ENCODE data around the gene NEU4.

DNA sequence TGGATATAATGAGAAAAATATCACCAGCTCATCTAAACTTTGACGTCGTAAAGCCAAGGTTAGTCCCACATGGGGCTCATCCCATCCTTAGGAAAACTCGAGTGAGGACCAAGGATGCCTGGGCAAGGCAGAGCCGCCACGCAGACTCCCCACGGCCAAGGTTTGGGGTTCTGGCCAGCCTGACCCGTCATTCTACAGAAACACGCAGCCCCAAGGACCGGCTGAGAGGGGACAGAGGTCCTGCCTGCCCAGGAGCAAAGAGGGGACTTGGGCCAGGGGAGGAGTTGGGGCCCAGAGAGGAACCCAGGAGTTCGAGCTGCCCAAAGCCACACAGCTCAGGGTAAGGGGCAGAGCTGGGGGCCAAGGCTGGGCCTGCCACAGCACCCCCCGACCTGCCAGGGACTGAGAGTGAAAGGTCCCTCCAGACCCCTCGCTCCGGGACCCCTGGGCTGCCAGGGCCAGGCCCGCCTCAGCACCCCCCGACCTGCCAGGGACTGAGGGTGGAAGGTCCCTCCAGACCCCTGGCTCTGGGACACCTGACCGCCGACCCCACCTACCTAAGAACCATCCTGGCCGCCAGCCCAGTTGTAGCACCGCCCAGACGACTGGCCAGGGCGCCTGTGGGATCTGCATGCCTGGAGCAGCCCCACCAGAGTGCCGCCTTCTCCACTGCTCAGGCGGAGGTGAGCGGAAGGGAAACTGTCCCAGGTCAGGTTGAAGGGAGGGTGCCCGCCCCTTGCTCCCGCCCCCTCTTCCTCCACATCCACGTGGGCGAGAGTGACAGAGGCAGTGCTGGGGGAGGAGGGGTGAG is 49.4 kb downstream of the NEU4 start, which contains the start of gene PDCD1:
- TF ChIP-seq, protein P1, sequence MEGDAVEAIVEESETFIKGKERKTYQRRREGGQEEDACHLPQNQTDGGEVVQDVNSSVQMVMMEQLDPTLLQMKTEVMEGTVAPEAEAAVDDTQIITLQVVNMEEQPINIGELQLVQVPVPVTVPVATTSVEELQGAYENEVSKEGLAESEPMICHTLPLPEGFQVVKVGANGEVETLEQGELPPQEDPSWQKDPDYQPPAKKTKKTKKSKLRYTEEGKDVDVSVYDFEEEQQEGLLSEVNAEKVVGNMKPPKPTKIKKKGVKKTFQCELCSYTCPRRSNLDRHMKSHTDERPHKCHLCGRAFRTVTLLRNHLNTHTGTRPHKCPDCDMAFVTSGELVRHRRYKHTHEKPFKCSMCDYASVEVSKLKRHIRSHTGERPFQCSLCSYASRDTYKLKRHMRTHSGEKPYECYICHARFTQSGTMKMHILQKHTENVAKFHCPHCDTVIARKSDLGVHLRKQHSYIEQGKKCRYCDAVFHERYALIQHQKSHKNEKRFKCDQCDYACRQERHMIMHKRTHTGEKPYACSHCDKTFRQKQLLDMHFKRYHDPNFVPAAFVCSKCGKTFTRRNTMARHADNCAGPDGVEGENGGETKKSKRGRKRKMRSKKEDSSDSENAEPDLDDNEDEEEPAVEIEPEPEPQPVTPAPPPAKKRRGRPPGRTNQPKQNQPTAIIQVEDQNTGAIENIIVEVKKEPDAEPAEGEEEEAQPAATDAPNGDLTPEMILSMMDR (IDR thresholded peaks at IDR 0.05): no peak
- no peak for TF ChIP-seq POLR2A (IDR thresholded peaks at IDR 0.05)

Measured in heart left ventricle (tissue), 13 donors.